HCT116 (cell line): ENCODE data around the gene RUNDC3A. TPM values are rescaled to one million over a fixed set of nuclear protein-coding genes. Genes with fewer than 3 reads are reported as not detected.

Experiments
- ATAC-seq: fragments of 200-7000 bp; cut with Tn5 transposase; 2 replicates; pipeline ENCODE4 v1.9.1; 2020; ENCODE audit warnings: mild to moderate bottlenecking, moderate library complexity
- BruUV-seq: library from RNA; stranded (reverse); fragments of 400-500 nt; replicated peaks from 2 replicates; lab custom pipeline; 2021; lab: Mats Ljungman, UMichigan
- CTCF ChIA-PET: fragments of 300-600 bp; sonication (Branson Sonifier 250); formaldehyde crosslinking; loops from one replicate; lab custom pipeline; 2021; ENCODE audit warnings: antibody characterized with exemption; lab: Charles Lee
- POLR2A ChIA-PET: fragments of 300-600, 350-600 bp; sonication (Branson Sonifier 250); formaldehyde crosslinking; loops from one replicate; lab custom pipeline; 2021; ENCODE audit warnings: antibody characterized with exemption; lab: Charles Lee
- RAD21 ChIA-PET, 2 experiments: fragments of 300-600 bp; sonication (Branson Sonifier 250); formaldehyde crosslinking; loops; one replicate each; lab custom pipeline; 2023; ENCODE audit warnings: low total read pairs in 2 of 2; ENCODE audit not compliant: uncharacterized antibody in 2 of 2, unreplicated experiment in 2 of 2, low non-redundant PET in 1 of 2; lab: Charles Lee
- DNase-seq: peaks from one replicate; pipeline ENCODE4 v3.0.0-alpha.2; 2010; ENCODE audit warnings: low read depth, low spot score
- H2AFZ ChIP-seq: fragments of 200-600 bp; shearing (Covaris generic), sonication (generic); 2 replicates; pipeline ENCODE4 v1.6.1; 2017; ENCODE audit warnings: low read depth, mixed run types, mixed read lengths, antibody characterized with exemption, low read length; ENCODE audit not compliant: poor library complexity, severe bottlenecking
- H3K27ac ChIP-seq: 2 replicates; pipeline ENCODE4 v1.5.1; 2012; ENCODE audit warnings: low read depth, low read length
- H3K27me3 ChIP-seq: fragments of 200-600 bp; sonication (generic); 2 replicates; pipeline ENCODE4 v1.6.1; 2016; ENCODE audit warnings: mixed run types, low read length, mixed read lengths; ENCODE audit not compliant: insufficient read depth
- H3K36me3 ChIP-seq, 2 experiments: fragments of 200-500 bp in 1 of 2; fragments of 200-600 bp in 1 of 2; sonication (Bioruptor generic) in 1 of 2; sonication (generic) in 1 of 2; 2 replicates each; pipeline versions ENCODE4 v1.5.1 to v1.6.1; 2014 to 2016; ENCODE audit warnings: low read length in 2 of 2, inconsistent platforms in 1 of 2, mixed read lengths in 1 of 2, mixed run types in 1 of 2; ENCODE audit not compliant: insufficient read depth in 2 of 2, control insufficient read depth in 1 of 2
- H3K4me1 ChIP-seq, 2 experiments: fragments of 200-600 bp in 1 of 2; sonication (generic) in 1 of 2; 2 replicates each; pipeline versions ENCODE4 v1.5.1 to v1.6.1; 2012 to 2017; ENCODE audit warnings: low read length in 2 of 2, inconsistent platforms in 1 of 2, mild to moderate bottlenecking in 1 of 2, mixed read lengths in 1 of 2, mixed run types in 1 of 2, moderate library complexity in 1 of 2; ENCODE audit not compliant: insufficient read depth in 2 of 2, control insufficient read depth in 1 of 2
- H3K4me2 ChIP-seq: fragments of 200-600 bp; sonication (generic); 2 replicates; pipeline ENCODE4 v1.6.1; 2017; ENCODE audit warnings: mixed run types, low read length, mixed read lengths
- H3K4me3 ChIP-seq, 2 experiments: fragments of 200-600 bp in 1 of 2; sonication (generic) in 1 of 2; replicated peaks in 1 of 2; 2 replicates each; pipeline ENCODE4 v1.5.1; 2011 to 2016; ENCODE audit warnings: low read length in 2 of 2, control low read depth in 1 of 2, low read depth in 1 of 2, mild to moderate bottlenecking in 1 of 2, mixed read lengths in 1 of 2, mixed run types in 1 of 2
- H3K79me2 ChIP-seq: fragments of 200-600 bp; sonication (generic); 2 replicates; pipeline ENCODE4 v1.6.1; 2017; ENCODE audit warnings: mild to moderate bottlenecking, mixed run types, low read length, moderate library complexity, mixed read lengths; ENCODE audit not compliant: insufficient read depth
- H3K9ac ChIP-seq: fragments of 200-600 bp; sonication (generic); 2 replicates; pipeline ENCODE4 v1.6.1; 2016; ENCODE audit warnings: low read length, mixed read lengths
- H3K9me2 ChIP-seq: fragments of 200-600 bp; sonication (generic), shearing (Covaris generic); 2 replicates; pipeline ENCODE4 v1.6.1; 2017; ENCODE audit warnings: mixed run types, mild to moderate bottlenecking, moderate library complexity; ENCODE audit not compliant: insufficient read depth
- H3K9me3 ChIP-seq, 2 experiments: fragments of 200-500 bp in 1 of 2; fragments of 200-600 bp in 1 of 2; sonication (Bioruptor generic) in 1 of 2; sonication (generic) in 1 of 2; 2 replicates each; pipeline ENCODE4 v1.6.1; 2014 to 2017; ENCODE audit warnings: low read length in 2 of 2, mixed read lengths in 2 of 2, inconsistent platforms in 1 of 2, low read depth in 1 of 2, mild to moderate bottlenecking in 1 of 2, mixed run types in 1 of 2, moderate library complexity in 1 of 2; ENCODE audit not compliant: control insufficient read depth in 1 of 2, insufficient read depth in 1 of 2
- H4K20me1 ChIP-seq: fragments of 200-600 bp; sonication (generic), shearing (Covaris generic); 2 replicates; pipeline ENCODE4 v1.6.1; 2017; ENCODE audit warnings: mixed run types, mild to moderate bottlenecking, moderate library complexity; ENCODE audit not compliant: insufficient read depth
- JUND ChIP-seq: IDR thresholded peaks from 2 replicates; pipeline ENCODE4 v1.6.1; 2012
- POLR2AphosphoS5 ChIP-seq: IDR thresholded peaks from 2 replicates; pipeline ENCODE4 v1.6.1; 2011; ENCODE audit warnings: mild to moderate bottlenecking, low read depth, low read length, moderate library complexity
- RAD21 ChIP-seq: IDR thresholded peaks from 2 replicates; pipeline ENCODE4 v1.6.1; 2012; ENCODE audit warnings: low read depth, mild to moderate bottlenecking
- SRF ChIP-seq: IDR thresholded peaks from 2 replicates; pipeline ENCODE4 v1.6.1; 2012; ENCODE audit warnings: low read depth
- intact Hi-C: fragments of 100-400 bp; cut with micrococcal nuclease; formaldehyde crosslinking; loops from 2 replicates; pipeline ENCODE4 v1.10.0; 2022
- total RNA-seq: library from RNA; stranded (reverse); gene quantifications from one replicate; pipeline ENCODE4 v1.2.1, GENCODE V29; 2021; ENCODE audit not compliant: unreplicated experiment
- TF ChIP-seq, protein P1 (sequence below): IDR thresholded peaks from 2 replicates; pipeline ENCODE4 v1.6.1; 2011; ENCODE audit warnings: mild to moderate bottlenecking, low read length, moderate library complexity; ENCODE audit not compliant: insufficient replicate concordance; ENCODE audit errors: extremely low read depth
- TF ChIP-seq, protein P2 (sequence below): IDR thresholded peaks from 2 replicates; pipeline ENCODE4 v1.6.1; 2012
- TF ChIP-seq, protein P3 (sequence below), 3 experiments: fragments of 200-600 bp in 1 of 3; sonication (generic) in 1 of 3; IDR thresholded peaks in 2 of 3; conservative IDR thresholded peaks in 1 of 3; 2 replicates each; pipeline ENCODE4 v1.5.1; 2012 to 2017; ENCODE audit warnings: low read depth in 2 of 3, low read length in 2 of 3, antibody characterized with exemption in 1 of 3, borderline replicate concordance in 1 of 3, control low read depth in 1 of 3, mild to moderate bottlenecking in 1 of 3, mixed read lengths in 1 of 3, mixed run types in 1 of 3, moderate library complexity in 1 of 3; ENCODE audit not compliant: insufficient read depth in 1 of 3
- TF ChIP-seq, protein P4 (sequence below): IDR thresholded peaks from 2 replicates; pipeline ENCODE4 v1.6.1; 2012

The RUNDC3A gene
- total RNA-seq, 1 experiment from 2014 or later = 0.61 TPM

DNA sequence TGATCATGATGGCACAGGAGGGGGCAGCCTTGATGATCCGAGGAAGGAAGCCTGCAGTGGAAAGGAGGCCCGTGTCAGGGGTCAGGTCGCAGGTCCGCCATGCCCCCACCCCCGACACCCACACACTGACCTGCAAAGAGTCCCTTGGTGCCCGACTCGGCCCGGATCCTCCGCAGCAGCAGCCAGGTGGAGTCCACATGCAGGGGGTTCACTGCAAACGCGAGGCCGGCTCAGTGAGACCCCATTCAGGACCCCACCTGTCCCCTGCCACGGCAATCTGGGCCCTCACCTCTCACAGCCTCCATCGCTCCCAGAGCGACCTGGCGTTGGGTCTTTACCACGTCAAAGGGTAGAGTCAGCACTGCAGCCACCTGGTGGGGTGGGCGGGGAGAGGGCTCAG lies 11.7 kb downstream of the RUNDC3A start:
- BruUV-seq = no TSS peak
- H3K27me3 ChIP-seq = no peaks in the 10 kb centered on the region
- no peak for ATAC-seq
- no peaks in the 10 kb centered on the region for H3K9me3 ChIP-seq
- H3K4me2 ChIP-seq = no peak overlapping the region
- no peak overlapping the region for H3K27ac ChIP-seq
- H3K9me2 ChIP-seq = no peaks in the 10 kb centered on the region
- H3K4me3 ChIP-seq = no peak overlapping the region
- no peak overlapping the region for H3K9ac ChIP-seq
- DNase-seq = no peak
- RAD21 ChIA-PET = no interaction called here
- intact Hi-C loops = no loop called here
- no peak overlapping the region for H2AFZ ChIP-seq
- H3K79me2 ChIP-seq = peaks cover 41% of the 10 kb centered on the region
- peaks cover 19 to 33% of the 10 kb centered on the region in 2 experiments; a peak in 3 of 4 replicates for H3K36me3 ChIP-seq
- CTCF ChIA-PET = no interaction called here
- peaks cover 2 to 29% of the 10 kb centered on the region in 2 experiments; a peak in 2 of 4 replicates for H3K4me1 ChIP-seq
- POLR2A ChIA-PET = no interaction called here
- no peak for TF ChIP-seq JUND
- H4K20me1 ChIP-seq = no peaks in the 10 kb centered on the region

DNA sequence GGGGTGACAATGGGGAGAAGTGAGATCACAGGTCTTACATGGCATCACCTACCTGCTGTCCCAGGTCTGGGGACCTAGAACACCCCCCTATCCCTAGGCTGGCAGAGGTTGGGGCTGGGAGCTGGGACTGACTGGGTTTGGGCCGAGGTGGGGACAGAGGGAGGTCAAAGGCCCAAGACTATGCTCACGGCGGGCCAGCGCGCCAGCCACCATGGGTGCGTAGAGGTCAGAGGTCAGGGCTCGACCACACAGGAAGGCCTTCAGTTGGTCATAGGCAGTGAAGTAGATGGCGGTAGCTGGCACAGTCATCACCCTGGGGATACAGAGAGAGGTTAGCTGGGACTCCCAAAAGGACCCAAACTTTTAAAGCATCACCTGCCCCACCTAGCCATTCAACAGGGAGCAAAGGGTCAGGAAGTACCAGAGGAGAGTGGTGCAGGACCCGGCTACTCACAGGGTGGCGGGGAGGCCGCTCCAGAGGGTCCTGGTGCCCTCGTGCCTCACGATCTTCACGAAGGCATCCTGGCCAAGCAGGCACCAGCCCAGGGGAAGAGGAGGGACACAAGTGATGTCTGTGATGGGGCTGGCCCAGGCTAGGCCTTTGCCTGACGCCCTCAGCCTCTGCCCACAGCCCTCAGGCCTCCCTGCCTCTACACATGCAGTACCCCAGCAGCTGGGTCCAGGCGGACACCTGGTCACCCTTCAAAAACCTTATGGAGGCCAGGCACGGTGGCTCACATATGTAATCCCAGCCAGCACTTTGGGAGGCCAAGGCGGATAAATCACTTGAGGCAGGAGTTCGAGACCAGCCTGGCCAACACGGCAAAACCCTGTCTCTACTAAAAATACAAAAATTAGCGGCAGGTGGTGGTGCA lies 13.1 kb downstream of the RUNDC3A start:
- no TSS peak for BruUV-seq
- intact Hi-C loops = no loop called here
- Histone ChIP-seq H3K79me2 (peaks cover 55% of the 10 kb centered on the region), H3K36me3 (peaks cover 19 to 33% of the 10 kb centered on the region in 2 experiments; a peak in 3 of 4 replicates), H4K20me1 (no peaks in the 10 kb centered on the region), H3K9me2 (no peaks in the 10 kb centered on the region), H3K4me2 (no peak overlapping the region), H2AFZ (no peak overlapping the region), H3K27ac (no peak overlapping the region), H3K9me3 (no peaks in the 10 kb centered on the region), H3K4me3 (no peak overlapping the region), H3K9ac (no peak overlapping the region), H3K27me3 (no peaks in the 10 kb centered on the region), H3K4me1 (peaks cover 0 to 21% of the 10 kb centered on the region in 2 experiments; a peak in 2 of 4 replicates)
- ATAC-seq (no peak), DNase-seq (no peak)
- ChIA-PET POLR2A (no interaction called here), RAD21 (no interaction called here), CTCF (no interaction called here)
- TF ChIP-seq JUND (no peak), SRF (no peak), RAD21 (no peak), POLR2AphosphoS5 (no peak)
- TF ChIP-seq, protein P1, sequence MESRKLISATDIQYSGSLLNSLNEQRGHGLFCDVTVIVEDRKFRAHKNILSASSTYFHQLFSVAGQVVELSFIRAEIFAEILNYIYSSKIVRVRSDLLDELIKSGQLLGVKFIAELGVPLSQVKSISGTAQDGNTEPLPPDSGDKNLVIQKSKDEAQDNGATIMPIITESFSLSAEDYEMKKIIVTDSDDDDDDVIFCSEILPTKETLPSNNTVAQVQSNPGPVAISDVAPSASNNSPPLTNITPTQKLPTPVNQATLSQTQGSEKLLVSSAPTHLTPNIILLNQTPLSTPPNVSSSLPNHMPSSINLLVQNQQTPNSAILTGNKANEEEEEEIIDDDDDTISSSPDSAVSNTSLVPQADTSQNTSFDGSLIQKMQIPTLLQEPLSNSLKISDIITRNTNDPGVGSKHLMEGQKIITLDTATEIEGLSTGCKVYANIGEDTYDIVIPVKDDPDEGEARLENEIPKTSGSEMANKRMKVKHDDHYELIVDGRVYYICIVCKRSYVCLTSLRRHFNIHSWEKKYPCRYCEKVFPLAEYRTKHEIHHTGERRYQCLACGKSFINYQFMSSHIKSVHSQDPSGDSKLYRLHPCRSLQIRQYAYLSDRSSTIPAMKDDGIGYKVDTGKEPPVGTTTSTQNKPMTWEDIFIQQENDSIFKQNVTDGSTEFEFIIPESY = no peak
- TF ChIP-seq, protein P2, sequence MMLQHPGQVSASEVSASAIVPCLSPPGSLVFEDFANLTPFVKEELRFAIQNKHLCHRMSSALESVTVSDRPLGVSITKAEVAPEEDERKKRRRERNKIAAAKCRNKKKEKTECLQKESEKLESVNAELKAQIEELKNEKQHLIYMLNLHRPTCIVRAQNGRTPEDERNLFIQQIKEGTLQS = no peak
- TF ChIP-seq, protein P3, sequence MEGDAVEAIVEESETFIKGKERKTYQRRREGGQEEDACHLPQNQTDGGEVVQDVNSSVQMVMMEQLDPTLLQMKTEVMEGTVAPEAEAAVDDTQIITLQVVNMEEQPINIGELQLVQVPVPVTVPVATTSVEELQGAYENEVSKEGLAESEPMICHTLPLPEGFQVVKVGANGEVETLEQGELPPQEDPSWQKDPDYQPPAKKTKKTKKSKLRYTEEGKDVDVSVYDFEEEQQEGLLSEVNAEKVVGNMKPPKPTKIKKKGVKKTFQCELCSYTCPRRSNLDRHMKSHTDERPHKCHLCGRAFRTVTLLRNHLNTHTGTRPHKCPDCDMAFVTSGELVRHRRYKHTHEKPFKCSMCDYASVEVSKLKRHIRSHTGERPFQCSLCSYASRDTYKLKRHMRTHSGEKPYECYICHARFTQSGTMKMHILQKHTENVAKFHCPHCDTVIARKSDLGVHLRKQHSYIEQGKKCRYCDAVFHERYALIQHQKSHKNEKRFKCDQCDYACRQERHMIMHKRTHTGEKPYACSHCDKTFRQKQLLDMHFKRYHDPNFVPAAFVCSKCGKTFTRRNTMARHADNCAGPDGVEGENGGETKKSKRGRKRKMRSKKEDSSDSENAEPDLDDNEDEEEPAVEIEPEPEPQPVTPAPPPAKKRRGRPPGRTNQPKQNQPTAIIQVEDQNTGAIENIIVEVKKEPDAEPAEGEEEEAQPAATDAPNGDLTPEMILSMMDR (IDR thresholded peaks at IDR 0.05 in 2 of 3, conservative IDR thresholded peaks at IDR 0.05 in 1 of 3; ENCODE audit: borderline replicate concordance in 1 of 3, insufficient read depth in 1 of 3, low read depth in 2 of 3, low read length in 2 of 3) = no peak
- TF ChIP-seq, protein P4, sequence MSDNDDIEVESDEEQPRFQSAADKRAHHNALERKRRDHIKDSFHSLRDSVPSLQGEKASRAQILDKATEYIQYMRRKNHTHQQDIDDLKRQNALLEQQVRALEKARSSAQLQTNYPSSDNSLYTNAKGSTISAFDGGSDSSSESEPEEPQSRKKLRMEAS = no peak
